DND-41 (cell line): ENCODE measurements around the gene KDM8.

Experiments
- CTCF ChIP-seq: IDR thresholded peaks from 2 replicates; pipeline ENCODE4 v1.5.1; 2012; ENCODE audit warnings: borderline replicate concordance, low read length, moderate library complexity, mild to moderate bottlenecking; ENCODE audit not compliant: poor library complexity, severe bottlenecking; ENCODE audit errors: extremely low read depth
- EZH2 ChIP-seq: IDR thresholded peaks from 3 replicates; pipeline ENCODE4 v1.6.1; 2012; ENCODE audit warnings: borderline replicate concordance, low read depth, mild to moderate bottlenecking, moderate library complexity, low read length, inconsistent platforms; ENCODE audit not compliant: severe bottlenecking

GRCh38 chr16:27171584-27171983 is 31.7 kb upstream of the KDM8 start:
- TF ChIP-seq CTCF (no peak), EZH2 (no peak)
